ENCODE measurements around the gene HOXB5. TPM values are rescaled to one million over a fixed set of nuclear protein-coding genes. Genes with fewer than 3 reads are reported as not detected.

HOXB5 gene
- total RNA-seq, 1 donor from 2014 or later: not detected

DNA sequence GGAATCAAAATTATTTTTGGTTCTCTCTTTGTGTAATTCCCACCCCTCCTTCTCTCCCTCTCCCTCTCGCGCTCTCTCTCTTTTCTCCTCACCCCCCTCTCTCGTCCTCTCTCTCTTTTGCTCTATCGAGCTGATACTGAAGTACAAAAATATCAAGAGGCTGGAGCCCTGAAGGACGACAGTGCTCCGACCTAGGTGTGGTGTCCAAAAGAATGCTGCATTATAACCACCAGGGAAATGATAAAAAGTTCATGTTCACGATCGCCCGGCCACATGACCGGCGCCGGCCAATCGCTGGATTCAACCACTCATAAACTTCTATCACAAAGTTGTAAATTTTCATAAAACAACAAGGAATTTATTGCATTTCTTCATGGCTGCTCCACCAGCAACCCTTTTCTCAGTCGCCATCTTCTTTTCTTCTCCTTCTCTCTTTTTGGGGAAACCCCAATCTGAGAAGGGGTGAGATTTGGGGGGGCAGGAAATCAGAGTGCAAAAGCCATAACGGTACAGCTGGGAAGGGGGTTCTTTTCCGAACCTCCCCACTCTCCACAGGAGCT lies 11.3 kb upstream of the HOXB5 start, which contains the start of gene HOXB6:
Gene HOXB6 (minus strand): TSS at position 217 of the 560 bp plus-strand sequence. CDS start 6,836 bp downstream, outside the sequence.
- peak in 1 of 2 donors; percentile 46 for DNase-seq (ENCODE audit: low read depth in 2 of 2)

DNA sequence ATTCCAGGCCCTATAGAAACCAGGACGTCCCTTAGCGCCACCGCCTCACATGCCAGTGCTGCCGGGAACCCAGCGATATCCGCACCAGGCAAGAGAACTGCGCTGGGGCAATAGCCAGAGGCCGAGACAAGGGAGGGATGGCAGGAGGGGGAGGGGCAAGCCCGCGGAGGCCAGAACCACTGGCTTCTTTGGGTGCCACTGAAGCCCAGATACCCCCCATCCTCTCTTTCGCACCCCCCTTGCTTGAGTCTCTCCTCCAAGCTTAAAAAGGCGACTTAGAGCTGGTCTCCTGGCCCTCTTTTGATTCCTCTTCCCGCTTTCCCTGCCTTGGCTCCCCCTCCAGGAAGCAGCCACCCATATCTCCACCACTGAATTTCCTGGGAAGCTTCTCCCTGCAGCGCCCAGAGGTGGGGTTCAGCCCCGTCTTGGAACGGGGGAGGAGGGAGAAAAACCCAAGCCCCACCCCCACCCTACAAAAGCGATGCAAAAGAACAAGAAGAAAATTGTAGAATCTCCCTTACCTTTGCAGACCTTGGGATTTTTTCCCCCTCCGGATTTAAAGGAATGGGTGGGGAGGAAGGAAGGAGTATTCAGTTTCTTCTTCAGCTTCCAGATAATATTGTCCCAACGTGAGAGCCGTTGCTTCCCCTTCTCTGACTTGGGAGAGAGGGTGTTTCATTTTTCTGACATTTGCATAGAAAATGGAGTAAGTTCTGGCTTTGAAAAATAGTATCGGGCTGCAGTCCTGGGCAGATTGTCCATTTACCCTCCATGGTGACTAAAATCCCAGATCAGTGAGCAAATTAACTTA lies 10.6 kb upstream of the HOXB5 start:
- DNase-seq (ENCODE audit: low read depth in 2 of 2): no peak

DNA sequence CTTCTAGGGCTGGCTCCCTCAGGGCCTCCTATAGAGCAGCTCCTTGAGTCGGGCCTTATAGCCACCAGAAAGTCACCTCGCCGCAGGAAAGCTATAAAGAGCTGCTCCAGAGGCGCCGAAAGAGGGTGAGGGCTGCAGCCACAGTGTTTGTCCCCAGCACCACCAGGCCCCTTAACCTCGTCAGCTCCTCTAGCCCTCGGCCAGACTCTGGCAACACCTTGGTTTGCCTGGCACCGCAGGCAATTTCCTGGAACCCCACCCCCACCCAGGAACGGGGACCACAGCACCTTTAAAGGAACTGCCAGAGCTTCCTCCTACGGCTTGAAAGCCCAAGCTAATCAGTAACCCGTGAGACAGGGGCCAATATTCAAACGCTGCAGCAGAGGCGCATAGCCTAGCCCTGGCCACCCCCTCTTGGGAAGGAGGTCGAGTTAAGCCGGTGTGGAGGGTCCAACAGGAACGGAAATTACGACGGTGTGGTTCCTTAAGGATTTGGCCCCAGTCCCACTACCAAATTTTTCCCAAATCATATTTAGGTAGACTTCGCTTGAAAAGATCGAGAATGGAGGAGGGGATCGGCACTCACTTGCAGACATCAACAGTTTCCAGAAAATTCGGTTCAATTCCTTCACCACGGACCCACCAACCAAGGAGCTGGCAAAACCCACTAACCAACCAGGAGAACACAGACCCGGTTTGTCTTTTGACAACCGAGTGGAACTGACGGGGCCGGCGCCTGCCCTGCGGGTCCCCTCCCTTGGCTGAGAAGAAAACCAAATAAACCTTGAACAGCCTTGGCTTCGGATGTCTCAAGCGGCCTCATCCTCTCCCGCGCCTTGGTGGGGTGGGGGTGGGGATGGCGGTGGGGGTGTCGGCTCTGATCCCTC lies 8.2 kb upstream of the HOXB5 start:
- no peak for DNase-seq (ENCODE audit: low read depth in 2 of 2)

DNA sequence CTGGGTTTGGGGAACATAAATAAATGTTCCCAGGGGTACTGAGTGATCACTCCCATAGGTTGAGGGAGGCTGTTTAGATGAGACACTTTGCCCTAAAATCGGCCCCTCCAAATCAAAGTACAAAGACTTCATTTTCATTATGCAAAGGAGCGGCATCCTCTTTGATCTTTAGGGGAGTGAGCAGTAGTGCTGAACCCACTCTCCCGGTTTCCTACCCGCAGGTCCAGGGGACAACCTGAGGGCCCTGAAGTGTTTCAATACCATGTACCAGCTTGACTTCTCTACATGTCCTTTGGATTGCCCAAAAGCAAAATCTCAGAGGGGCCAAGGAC lies 7.6 kb upstream of the HOXB5 start:
- no peak for DNase-seq (ENCODE audit: low read depth in 2 of 2)

DNA sequence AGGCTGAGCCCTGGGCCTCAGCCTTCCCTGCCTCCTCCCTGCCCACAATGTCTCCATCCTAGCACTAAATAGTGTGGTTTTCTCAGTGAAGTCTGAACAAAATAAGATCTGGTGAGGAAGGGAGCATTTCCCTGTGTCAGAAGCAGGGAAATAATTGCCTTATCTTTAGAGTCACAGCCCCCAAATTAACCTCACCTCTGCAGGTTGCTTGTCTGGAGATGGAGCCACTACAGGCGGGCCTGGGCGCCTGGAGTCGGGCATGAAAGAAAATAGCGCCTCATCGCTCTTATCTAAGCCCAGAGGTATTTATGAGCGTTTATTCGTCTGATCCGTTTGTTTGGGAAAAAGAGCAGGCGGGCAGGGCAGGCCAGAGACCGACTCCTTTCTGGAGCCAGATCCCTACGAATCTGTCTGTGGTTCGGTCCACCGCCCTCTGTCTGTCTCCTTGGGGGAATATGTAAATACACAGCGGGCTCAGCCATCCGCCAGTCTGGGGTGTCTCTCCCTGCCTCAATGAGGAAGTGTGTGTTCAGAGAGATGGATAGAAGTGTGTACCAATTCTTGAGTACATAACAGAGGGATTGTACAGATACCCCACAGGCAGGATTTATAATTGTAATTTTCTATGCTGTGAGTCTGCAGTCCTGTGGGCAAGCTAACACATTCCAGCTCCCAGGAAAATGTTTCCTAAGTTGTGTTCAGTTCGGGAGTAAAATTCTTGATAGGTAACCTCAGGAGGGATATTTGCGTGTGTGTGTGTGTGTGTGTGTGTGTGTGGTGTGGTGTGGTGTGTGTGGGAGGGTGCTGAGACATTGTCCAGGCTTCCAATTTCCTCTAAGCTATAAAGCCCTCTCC lies 6.9 kb upstream of the HOXB5 start:
- DNase-seq (ENCODE audit: low read depth in 2 of 2): no peak

DNA sequence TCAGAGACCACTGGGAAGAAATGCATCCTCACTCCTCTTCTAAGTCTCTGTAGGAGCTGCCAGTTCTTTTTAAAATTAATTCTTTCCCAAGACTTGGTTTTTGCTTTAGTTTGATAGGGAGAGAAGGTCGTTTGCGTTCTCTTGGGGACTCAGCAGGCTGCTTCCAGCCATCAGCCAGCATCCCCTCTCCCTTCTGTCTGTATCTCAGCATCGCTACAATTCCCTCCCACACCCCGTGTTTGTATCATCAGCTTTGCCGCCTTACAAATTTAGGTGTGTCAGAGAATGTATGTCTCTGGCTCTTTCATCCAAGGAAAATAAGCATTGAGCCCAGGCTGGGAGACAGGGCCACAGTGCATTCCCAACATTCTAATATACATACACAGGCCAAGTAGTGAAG lies 5.8 kb upstream of the HOXB5 start:
- no peak for DNase-seq (ENCODE audit: low read depth in 2 of 2)

DNA sequence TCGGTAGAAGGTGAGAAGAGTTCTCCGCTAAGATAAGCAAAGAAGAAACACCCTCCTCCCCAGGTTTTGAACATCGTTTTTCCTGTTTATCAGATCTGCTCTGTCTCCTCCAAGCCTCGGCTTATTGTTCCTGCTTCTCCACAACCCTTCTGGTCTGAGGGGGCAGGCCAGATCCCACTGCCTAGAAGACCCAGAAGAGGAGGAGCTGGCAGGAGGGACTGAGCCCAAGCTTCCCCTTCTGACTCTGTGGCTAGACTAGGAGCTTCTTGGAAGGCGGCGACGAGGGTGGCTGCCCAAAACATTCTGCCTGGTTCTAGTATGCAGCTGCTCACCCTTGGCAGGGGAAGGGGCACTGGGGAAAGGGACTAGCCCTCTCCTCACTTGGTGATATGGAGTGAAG lies 5.2 kb upstream of the HOXB5 start:
- no peak for DNase-seq (ENCODE audit: low read depth in 2 of 2)

DNA sequence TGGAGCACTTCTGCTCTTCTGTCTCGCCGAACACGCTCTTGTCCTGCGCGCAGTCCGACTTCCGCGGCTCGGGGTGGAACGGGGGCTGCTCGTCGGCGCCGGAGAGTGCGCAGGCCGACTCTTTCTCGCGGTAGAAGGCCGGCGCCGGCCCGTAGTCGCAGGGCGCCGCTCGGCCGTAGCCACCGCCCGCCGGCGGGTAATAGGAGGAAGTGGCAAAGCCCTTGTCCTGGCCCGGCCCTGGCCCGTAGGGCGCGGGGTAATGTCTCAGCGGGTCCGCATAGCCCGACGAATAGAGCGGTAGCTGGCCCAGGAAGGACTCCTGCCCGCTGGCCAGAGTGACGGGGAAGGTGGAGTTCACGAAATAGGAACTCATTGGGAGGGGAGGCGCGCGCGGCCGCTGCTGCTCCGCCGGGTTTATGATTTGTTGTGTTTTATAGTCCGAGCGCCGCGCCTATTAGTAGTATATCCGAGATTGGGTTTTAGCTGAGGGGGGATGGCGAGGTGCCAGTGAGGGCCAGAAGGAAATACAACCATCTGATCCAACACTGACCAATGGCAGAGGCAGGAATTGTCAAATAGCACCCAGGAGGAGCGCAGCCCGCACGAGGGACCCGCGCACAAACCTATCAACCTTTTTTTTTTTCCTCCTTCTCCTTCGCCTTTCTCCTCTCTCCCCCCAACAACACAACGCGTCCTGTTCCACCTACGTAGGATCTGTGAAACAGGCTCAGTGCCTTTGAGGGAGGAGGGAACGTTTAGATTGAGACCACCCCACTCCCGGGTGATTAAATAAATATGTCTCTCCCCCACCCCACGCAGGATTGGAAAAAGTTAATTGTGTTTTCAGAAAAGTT lies 4.4 kb upstream of the HOXB5 start:
- peak; percentile 58 to 66 for DNase-seq (ENCODE audit: low read depth in 2 of 2)

DNA sequence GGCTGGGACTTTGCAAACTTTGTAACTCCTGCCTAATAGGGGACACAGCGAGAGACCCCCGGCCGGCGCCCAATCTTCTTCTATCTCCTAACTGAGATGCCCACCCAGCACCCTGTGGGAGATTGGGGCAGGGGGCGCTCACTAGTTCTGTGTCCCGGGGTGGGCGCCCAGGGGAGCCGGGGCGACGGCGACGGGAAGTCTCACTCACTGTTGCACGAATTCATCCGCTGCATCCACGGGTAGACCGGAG lies 3.9 kb upstream of the HOXB5 start:
- DNase-seq (ENCODE audit: low read depth in 2 of 2): no peak

DNA sequence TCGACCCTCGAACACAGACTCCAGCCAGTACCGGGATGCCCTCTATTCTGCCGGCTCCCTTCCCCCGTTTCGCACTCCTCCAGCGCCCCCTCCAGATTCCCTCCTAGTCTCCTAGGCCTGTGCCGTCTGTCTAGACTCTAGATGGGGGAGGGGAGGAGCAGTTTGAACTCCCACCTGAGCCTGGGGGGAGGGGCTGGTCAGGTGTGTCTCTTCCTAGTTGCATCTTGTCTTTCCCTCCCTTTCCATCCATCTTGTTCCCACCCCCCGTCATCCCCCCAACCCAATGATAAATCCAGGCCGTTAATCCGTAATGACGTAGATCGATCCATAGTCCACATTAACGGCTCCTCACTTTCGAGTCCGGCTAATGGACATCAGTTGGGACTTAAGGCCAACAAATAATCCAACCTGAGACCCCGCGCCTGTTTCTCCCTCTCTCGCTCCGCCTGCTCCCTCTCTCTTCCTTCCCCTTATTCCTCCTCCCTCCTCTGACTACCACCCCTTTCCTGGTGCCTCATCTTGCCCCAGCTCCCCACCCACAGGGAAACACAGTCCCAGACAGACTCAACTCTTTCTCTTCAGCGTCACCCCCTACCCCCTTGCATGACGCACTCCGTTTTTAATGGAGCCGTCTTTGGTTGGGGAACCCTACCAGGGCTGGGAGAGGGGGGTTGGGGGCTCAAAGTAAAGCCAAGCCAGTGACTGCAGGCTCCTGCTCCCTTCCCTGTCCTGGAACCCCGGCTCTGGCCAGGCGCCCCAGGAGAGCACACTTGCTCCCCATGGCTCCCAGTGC lies 3.4 kb upstream of the HOXB5 start:
- peak in 1 of 2 donors; percentile 42 for DNase-seq (ENCODE audit: low read depth in 2 of 2)

DNA sequence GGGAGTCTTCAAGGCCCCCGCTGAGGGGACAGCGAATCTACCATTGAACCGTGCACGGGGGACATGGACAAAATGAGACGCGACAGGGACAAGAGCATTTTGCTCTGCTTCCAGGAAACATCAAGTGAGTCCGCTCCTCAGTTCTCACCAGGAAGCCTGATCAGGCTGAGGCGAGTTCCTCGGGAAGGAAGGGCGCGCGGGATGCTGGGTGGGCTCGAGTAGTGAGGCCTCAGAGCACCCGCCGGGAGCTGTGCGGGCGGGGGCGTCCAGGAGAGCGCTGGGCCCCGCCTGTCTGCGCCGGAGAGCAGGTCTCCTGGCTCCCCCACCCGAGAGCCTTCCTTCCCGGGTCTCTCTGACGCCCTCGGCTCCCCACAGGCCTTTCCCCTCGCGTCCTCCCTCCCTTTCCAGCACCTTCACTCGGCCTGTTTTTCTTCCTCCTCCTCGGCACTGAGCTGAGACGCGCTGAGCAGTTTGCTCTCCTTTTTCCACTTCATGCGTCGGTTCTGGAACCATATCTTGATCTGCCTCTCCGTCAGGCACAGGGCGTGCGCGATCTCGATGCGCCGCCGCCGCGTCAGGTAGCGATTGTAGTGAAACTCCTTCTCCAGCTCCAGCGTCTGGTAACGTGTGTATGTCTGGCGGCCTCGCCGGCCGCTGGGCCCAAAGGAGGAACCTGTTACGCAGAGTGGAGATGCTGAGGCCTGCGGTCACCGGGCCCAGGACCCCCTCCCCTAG lies 2.6 kb upstream of the HOXB5 start:
- DNase-seq (ENCODE audit: low read depth in 2 of 2): peak in 1 of 2 donors; percentile 33

DNA sequence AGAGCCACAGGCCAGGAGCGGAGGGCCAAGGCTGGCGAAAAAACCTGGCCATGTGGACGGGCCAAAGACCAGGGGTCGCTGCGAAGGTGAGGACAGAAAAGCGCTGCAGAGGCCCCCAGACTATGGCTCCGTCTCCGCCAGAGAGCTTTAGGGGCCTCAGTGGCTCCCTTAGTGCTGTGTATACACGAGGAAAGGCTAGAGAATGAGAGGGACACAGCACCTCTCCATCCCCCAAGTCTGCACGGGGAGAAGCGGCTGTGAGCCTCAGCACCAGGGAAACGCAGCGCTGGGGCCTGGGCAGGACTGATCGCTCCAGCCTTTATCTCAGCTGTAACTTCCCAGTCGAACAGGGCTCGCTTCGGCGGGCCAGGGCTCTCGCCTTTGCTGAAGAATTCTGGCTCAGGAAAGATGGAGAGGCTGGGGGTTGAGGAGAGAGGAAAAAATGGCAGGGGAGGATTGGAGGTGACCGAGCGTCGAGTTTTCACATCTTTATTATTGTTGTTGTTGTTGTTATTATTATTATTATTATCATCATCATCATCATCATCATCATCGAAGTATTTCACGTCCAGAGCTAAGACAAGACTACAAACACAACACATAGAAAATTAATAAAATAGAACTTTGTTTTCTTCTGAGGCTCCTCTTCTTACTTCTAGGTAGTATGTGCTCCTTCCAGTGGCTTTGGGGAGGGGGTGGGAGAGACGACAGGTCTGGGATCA lies 1.9 kb upstream of the HOXB5 start:
- no peak for DNase-seq (ENCODE audit: low read depth in 2 of 2)

DNA sequence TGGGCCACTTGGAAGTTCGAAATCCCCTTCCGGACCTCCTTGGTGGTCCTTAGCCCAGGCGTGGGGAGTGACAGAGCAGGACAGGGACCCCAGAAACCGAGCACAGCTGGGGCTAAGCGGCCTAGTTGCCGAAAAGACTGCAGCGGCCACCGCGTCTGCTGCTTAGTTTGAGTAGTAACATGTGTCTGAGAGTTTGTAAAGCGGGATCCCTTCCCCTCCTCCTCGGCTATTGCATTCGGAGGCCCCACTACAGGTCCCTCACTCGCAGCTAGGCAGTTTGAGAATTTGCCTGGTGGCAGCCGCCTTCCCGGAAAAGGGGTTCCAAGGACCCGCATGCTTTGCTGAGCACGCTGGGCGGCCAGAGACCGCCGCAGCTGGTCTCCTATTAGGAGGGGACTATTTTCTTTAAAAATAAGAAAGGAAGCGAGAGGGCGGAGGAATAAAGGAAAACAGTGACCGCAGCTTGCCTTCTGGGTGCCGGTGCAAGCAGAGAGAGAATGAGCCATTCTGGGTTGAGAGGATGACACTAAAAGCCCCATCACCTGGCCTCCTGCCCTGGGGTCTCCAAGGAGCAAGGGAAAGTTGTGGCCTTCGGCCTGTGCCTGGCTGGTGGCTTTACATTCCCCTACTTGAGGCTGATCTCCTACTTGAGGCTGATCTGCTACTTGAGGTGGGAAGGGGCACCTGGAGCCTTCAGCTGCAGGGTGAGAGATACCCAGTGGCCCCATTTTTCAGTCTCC lies 1.1 kb upstream of the HOXB5 start:
- no peak for DNase-seq (ENCODE audit: low read depth in 2 of 2)

DNA sequence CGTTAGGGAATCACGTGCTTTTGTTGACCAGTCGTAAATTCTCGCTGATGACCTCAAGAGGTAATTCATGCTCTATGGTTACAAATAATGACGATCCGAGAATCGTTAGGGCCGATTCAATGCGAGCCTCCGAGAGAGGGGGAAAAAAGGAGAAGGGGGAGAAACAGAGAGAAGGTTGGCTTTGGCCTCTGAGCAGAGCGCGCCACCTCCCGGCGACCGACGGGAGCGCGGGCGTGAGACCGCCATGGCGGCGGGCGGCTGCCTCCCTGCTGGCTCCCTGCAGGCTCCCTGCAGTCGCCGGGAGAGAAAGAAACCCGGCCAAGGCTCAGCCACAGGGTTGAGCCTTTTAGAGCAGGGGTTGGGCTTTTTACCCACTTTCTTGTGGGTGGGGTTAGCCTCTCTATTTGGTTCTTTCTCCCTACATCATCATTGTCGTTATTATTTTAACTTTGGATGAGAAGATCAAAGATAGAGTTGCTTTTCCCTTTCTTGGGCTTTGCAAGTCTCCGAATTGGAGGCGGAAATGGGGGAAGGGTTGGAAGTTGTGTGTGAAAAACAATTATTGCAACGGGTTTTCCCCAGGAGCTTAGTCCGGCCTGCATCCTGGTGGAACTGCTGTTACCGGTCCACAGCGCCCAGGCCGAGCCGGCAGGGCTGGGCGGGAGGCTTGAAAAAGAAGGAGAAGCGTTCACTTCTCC lies 410 bp upstream of the HOXB5 start:
- peak; percentile 79 to 87 for DNase-seq (ENCODE audit: low read depth in 2 of 2)

DNA sequence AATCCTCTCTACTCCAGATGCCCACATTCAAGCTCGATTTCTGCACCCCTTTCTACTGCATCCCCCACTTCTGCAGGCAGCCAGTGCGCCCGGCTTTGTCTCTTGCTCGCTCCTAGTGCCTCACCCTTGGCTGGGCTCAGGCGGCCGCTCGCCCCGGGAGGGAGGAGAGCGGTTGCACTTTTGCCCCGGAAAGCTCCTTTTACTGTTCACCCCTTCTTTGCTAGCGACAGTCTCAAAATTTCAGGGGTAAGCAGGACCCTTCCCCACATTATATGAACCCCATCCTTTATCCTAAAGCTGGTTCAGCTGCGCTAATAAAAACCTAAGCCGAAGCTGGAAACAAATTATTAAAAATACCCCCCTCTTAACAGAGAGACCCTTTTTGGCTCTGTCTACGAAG lies 1.0 kb downstream of the HOXB5 start:
- DNase-seq (ENCODE audit: low read depth in 2 of 2): peak in 1 of 2 donors; percentile 33

DNA sequence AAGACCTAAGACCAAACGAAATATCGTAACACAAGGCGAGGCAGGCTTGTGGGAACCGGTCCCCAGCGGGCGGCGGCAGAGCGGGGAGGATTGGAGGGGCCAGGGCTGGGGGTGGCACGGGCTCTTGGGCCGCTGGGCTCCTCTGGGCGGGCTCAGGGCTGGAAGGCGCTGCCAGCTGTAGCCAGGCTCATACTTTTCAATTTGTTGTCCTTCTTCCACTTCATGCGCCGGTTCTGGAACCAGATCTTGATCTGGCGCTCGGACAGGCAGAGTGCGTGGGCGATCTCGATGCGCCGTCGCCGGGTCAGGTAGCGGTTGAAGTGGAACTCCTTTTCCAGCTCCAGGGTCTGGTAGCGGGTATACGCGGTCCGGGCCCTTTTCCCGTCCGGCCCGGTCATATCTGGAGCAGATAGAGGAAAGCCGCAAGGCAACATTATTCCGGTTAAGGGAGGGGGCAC lies 1.5 kb downstream of the HOXB5 start:
- no peak for DNase-seq (ENCODE audit: low read depth in 2 of 2)
